Small intestine (tissue), 7 donors: ENCODE measurements around the gene GPBP1. TPM values are rescaled to one million over a fixed set of nuclear protein-coding genes. Genes with fewer than 3 reads are reported as not detected.
"Not testable (repeated sequence)": the region's sequence is repeated elsewhere in the genome, so short reads cannot be mapped to it uniquely, and the experiment has no call there.

Experiments used
- DNase-seq, 2 donors: peaks; one replicate each; pipeline versions ENCODE4 v3.0.0 to v3.0.0-alpha.2; 2013
- FAIRE-seq: peaks from 2 replicates; lab custom pipeline; 2012; peaks lifted over from hg19 to GRCh38; lab: Jason Lieb, UNC
- H3K27ac ChIP-seq, 3 donors: one replicate each; pipeline ENCODE4 v1.5.1; 2013; ENCODE audit warnings: low read length in 2 of 3, mild to moderate bottlenecking in 2 of 3, control low read depth in 1 of 3, inconsistent platforms in 1 of 3, low read depth in 1 of 3, moderate library complexity in 1 of 3
- H3K27me3 ChIP-seq, 3 donors: one replicate each; pipeline ENCODE4 v1.6.1; 2013; ENCODE audit warnings: low read length in 3 of 3, inconsistent platforms in 1 of 3; ENCODE audit not compliant: control insufficient read depth in 3 of 3, insufficient read depth in 3 of 3
- H3K36me3 ChIP-seq, 3 donors: one replicate each; pipeline ENCODE4 v1.6.1; 2013; ENCODE audit warnings: low read length in 3 of 3, inconsistent platforms in 1 of 3, low read depth in 1 of 3, mild to moderate bottlenecking in 1 of 3, moderate library complexity in 1 of 3; ENCODE audit not compliant: control insufficient read depth in 3 of 3, insufficient read depth in 2 of 3
- H3K4me1 ChIP-seq, 3 donors: one replicate each; pipeline ENCODE4 v1.6.1; 2013; ENCODE audit warnings: low read length in 2 of 3, inconsistent platforms in 1 of 3, low read depth in 1 of 3, mild to moderate bottlenecking in 1 of 3, moderate library complexity in 1 of 3; ENCODE audit not compliant: control insufficient read depth in 3 of 3, insufficient read depth in 2 of 3
- H3K4me3 ChIP-seq, 3 donors: one replicate each; pipeline ENCODE4 v1.5.1; 2013; ENCODE audit warnings: low read length in 3 of 3, control low read depth in 1 of 3, inconsistent platforms in 1 of 3, low read depth in 1 of 3, mild to moderate bottlenecking in 1 of 3, moderate library complexity in 1 of 3
- H3K9me3 ChIP-seq, 2 donors: one replicate each; pipeline ENCODE4 v1.6.1; 2013; ENCODE audit warnings: low read depth in 1 of 2, low read length in 1 of 2; ENCODE audit not compliant: control insufficient read depth in 2 of 2, insufficient read depth in 1 of 2
- WGBS, 3 donors: extraction: QIAGEN DNeasy Blood & Tissue Kit; methylation state at CpG; one replicate each; pipeline ENCODE4 v1.1.7; 2013; 5-methylcytosine and 5-hydroxymethylcytosine counted together
- polyA plus RNA-seq, 4 donors: library from polyadenylated mRNA; stranded (reverse) in 3 of 4; unstranded in 1 of 4; fragments of 200-250 nt in 3 of 4; fragments of 120-200 nt in 1 of 4; gene quantifications; one replicate each; pipeline versions ENCODE4 v1.2.1 to v1.2.3, GENCODE V29; 2013
- donor health status: healthy with polysubstance abuse.
- donor health status: control.
- donor health status: control.
- donor health status: Bipolar disorder and iron deficiency.
- donor health status: healthy.

Gene GPBP1
- polyA plus RNA-seq, 4 donors: 41.4 to 93.5 (median 45.2) TPM

- H3K4me3 ChIP-seq: no peak overlapping the region
- 77 to 90% (median 79%) methylated on average over 5 of the region's 5 CpGs for WGBS, 3 donors
- no peak for FAIRE-seq
- H3K36me3 ChIP-seq: peaks cover 0 to 29% (median 8%) of the 10 kb centered on the region in 3 donors
- no peak for DNase-seq
- H3K9me3 ChIP-seq: no peaks in the 10 kb centered on the region
- no peak overlapping the region for H3K27ac ChIP-seq
- peaks cover 0 to 6% (median 4%) of the 10 kb centered on the region in 3 donors for H3K4me1 ChIP-seq
- no peaks in the 10 kb centered on the region for H3K27me3 ChIP-seq
These were observed 17.3 kb downstream of the GPBP1 start for GRCh38 chr5:57191163-57191562.

- Histone ChIP-seq H3K4me3 (no peak overlapping the region), H3K27ac (no peak overlapping the region), H3K4me1 (peaks cover 0 to 2% (median 0%) of the 10 kb centered on the region in 3 donors), H3K27me3 (no peaks in the 10 kb centered on the region), H3K36me3 (peaks cover 0 to 31% (median 8%) of the 10 kb centered on the region in 3 donors), H3K9me3 (no peaks in the 10 kb centered on the region)
- DNase-seq: no peak
- WGBS, 3 donors: 82 to 88% (median 86%) methylated on average over 2 of the region's 2 CpGs
- FAIRE-seq: no peak
These were observed 18.1 kb downstream of the GPBP1 start for GRCh38 chr5:57191986-57192385.

- not testable (repeated sequence) for H3K27ac ChIP-seq, H3K4me3 ChIP-seq, FAIRE-seq, H3K9me3 ChIP-seq, H3K27me3 ChIP-seq, DNase-seq, H3K4me1 ChIP-seq
- WGBS, 3 donors: 77 to 90% (median 83%) methylated on average over 6 of the region's 6 CpGs
- H3K36me3 ChIP-seq: peaks cover 0 to 34% (median 8%) of the 10 kb centered on the region in 3 donors
These were observed 19.0 kb downstream of the GPBP1 start for GRCh38 chr5:57192832-57193231.

- no peak for FAIRE-seq
- Histone ChIP-seq H3K27ac (no peak overlapping the region), H3K27me3 (no peaks in the 10 kb centered on the region), H3K36me3 (peaks cover 0 to 35% (median 8%) of the 10 kb centered on the region in 3 donors), H3K9me3 (no peaks in the 10 kb centered on the region), H3K4me1 (no peaks in the 10 kb centered on the region), H3K4me3 (no peak overlapping the region)
- 86 to 94% (median 89%) methylated on average over 3 of the region's 3 CpGs for WGBS, 3 donors
- DNase-seq: no peak
These were observed 20.0 kb downstream of the GPBP1 start for GRCh38 chr5:57193757-57194413.

- H3K27ac ChIP-seq: no peak overlapping the region
- FAIRE-seq (no peak), DNase-seq (no peak)
- WGBS, 3 donors: 93 to 95% (median 94%) methylated on average over 2 of the region's 2 CpGs
- no peaks in the 10 kb centered on the region for H3K27me3 ChIP-seq
- peaks cover 0 to 34% (median 8%) of the 10 kb centered on the region in 3 donors for H3K36me3 ChIP-seq
- no peak overlapping the region for H3K4me3 ChIP-seq
- no peaks in the 10 kb centered on the region for H3K4me1 ChIP-seq
- H3K9me3 ChIP-seq: no peaks in the 10 kb centered on the region
These were observed 20.8 kb downstream of the GPBP1 start for GRCh38 chr5:57194653-57195052.

- H3K27me3 ChIP-seq: no peaks in the 10 kb centered on the region
- FAIRE-seq (no peak), DNase-seq (no peak)
- peaks cover 0 to 34% (median 8%) of the 10 kb centered on the region in 3 donors for H3K36me3 ChIP-seq
- no peak overlapping the region for H3K27ac ChIP-seq
- no peaks in the 10 kb centered on the region for H3K9me3 ChIP-seq
- H3K4me3 ChIP-seq: no peak overlapping the region
- no peaks in the 10 kb centered on the region for H3K4me1 ChIP-seq
- 71 to 82% (median 78%) methylated on average over 2 of the region's 2 CpGs for WGBS, 3 donors
These were observed 21.2 kb downstream of the GPBP1 start for GRCh38 chr5:57195060-57195459.

- peak in 1 of 2 donors; percentile 53 for DNase-seq
- no peaks in the 10 kb centered on the region for H3K9me3 ChIP-seq
- H3K36me3 ChIP-seq: peaks cover 0 to 35% (median 2%) of the 10 kb centered on the region in 3 donors
- 24 to 46% (median 39%) methylated on average over 8 of the region's 8 CpGs for WGBS, 3 donors
- H3K4me1 ChIP-seq: peaks cover 0 to 3% (median 0%) of the 10 kb centered on the region in 3 donors
- no peak overlapping the region for H3K27ac ChIP-seq
- no peak overlapping the region for H3K4me3 ChIP-seq
- H3K27me3 ChIP-seq: no peaks in the 10 kb centered on the region
- FAIRE-seq: no peak
These were observed 26.0 kb downstream of the GPBP1 start for GRCh38 chr5:57199866-57200265.

- H3K9me3 ChIP-seq: peaks cover 0 to 2% of the 10 kb centered on the region in 2 donors
- H3K27me3 ChIP-seq: no peaks in the 10 kb centered on the region
- WGBS, 3 donors: 59 to 88% (median 73%) methylated on average over 1 of the region's 1 CpG
- FAIRE-seq (no peak), DNase-seq (no peak)
- H3K36me3 ChIP-seq: peaks cover 0 to 36% (median 3%) of the 10 kb centered on the region in 3 donors
- H3K4me1 ChIP-seq: peaks cover 0 to 4% (median 0%) of the 10 kb centered on the region in 3 donors
- H3K27ac ChIP-seq: no peak overlapping the region
- H3K4me3 ChIP-seq: no peak overlapping the region
These were observed 29.0 kb downstream of the GPBP1 start for GRCh38 chr5:57202811-57203210.
